Amniotic stem cell (primary cell): ENCODE measurements around the gene PAK4.
"Not testable (repeated sequence)": the region's sequence is repeated elsewhere in the genome, so short reads cannot be mapped to it uniquely, and the experiment has no call there.

Experiments used
- DNase-seq: peaks from one replicate; lab custom pipeline; 2025; lab: John Stamatoyannopoulos, UW

PAK4 gene

DNA sequence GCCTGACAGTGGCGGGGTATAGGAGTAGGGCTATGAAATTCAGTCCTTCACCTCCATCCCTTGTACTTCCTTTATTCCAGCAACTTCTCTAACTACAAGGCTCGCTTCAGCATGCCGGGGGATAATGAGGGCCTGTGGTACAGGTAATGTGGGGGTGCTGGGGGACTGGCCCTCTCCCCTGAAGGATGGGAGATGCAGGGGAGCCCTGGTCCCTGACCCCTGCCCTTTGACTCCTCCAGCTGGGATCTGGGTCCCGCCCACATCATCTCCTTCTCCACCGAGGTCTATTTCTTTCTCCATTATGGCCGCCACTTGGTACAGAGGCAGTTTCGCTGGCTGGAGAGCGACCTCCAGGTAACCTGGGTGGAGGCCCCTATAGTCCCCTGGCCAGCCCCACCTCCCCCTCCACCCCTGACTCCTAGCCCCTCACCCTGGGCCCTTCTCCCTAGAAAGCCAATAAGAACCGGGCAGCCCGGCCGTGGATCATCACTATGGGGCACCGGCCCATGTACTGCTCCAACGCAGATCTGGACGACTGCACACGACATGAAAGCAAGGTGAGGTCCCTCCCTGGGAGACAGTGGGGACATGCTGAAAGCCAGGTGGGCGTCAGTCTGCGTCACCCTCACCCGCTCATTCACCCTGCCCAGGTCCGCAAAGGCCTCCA lies 25.0 kb upstream of the PAK4 start:
- DNase-seq = no peak

DNA sequence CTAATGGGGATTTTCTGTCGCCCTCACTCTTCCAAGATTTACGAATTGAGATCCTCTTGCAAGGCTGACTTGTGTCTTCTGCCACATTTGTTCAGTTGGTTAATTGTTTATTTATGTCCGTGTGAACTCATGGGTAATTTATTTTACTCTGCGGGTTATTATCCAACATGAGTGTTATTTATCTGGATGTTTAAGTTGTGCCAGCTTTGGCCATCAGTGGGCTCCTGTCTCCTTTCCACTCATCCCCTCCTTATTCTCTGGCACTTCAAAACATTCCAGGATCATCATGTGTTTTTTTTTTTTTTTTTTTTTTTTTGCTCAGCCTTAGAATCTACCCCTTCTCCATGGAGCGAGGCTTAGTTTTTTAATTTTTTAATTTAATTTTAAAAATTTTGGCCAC lies 22.4 kb upstream of the PAK4 start:
- no peak for DNase-seq

DNA sequence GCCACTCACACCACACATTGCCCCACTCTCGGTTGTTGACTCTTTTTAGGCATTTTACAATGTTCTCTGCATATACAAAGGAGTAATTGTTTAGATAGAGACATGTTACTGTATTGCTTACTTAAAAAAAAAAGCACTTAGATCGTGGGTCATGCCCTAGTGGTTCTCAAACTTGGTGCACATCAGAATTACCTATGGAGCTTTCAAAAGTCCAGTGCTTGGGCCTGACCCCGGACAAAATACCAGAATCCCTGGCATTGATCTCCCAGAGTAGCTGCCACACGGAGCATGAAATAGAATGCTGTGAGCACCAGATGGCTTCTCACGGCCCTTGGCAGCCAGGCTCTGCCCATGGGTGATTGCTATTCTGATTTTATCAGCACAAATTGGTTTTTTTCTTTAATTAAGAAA lies 21.4 kb upstream of the PAK4 start:
- DNase-seq = no peak

DNA sequence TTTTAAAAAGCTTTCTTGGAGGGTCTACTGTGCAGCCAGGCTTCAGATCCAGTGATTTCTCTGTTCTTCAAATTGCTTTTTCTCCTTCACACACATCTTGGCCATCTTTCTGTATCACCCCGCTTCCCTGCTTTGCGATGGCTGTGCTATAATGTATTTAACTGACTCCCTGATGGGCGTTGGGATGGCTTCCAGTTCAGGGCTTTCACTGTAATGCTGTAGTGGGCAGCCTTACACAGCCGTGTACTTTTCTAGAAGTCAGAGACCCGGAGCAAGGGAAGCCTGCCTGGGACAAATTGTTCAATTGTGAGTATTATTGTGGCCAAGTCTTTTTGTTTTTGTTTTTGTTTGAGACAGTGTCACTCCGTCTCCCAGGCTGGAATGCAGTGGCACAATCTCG lies 19.4 kb upstream of the PAK4 start:
- DNase-seq = no peak

DNA sequence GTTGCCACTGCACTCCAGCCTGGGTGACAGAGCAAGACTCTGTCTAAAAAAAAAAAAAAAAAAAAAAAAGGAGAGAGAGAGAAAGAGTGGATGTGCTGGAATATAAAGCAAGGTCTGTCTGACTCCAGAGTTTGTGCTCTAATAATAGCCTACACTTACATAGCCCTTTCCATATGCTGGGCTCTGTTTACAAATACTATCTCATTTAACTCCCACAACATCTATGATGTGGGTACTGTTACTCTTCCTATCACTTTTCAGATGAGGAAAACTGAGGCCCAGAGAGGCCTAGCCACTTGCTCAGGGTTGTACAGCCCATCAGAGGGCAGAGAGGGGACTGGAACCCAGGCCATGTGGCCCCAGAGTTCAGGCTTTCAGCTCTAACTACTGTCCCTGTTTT lies 15.9 kb upstream of the PAK4 start:
- no peak for DNase-seq

DNA sequence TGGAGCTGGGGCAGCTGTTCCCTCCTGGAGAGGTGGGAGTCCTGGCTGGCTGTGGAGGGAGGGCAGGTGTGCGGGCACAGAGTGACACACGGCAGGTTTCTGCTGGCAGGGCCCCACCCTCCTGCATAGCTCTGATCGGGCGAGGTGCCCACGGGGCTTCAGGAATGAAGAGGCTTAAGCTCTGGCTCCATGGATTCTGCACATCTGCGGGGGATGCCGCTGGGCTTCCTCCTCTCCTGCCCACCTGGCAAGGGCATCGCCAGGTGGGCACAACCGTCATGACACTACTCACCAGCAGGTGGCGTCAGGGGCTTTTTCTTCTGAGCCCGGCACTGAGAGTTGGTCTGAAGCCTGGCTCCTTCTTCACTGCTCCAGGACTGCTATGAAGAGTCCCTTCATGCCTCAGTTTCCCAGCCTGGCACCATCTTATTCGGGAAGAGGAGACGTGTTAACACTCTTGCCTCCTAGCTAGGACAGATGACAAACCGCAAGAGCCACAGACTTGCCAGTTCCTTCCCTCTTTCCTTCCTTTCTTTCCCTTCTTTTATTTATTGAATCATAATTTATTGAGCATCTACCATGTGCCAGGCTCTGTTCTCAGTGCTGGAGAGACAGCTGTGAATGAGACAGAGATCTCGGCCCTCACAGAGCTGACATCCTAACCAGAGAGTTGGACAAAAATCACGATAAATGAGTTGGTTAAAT lies 15.2 kb upstream of the PAK4 start:
- peak; percentile 35 for DNase-seq

DNA sequence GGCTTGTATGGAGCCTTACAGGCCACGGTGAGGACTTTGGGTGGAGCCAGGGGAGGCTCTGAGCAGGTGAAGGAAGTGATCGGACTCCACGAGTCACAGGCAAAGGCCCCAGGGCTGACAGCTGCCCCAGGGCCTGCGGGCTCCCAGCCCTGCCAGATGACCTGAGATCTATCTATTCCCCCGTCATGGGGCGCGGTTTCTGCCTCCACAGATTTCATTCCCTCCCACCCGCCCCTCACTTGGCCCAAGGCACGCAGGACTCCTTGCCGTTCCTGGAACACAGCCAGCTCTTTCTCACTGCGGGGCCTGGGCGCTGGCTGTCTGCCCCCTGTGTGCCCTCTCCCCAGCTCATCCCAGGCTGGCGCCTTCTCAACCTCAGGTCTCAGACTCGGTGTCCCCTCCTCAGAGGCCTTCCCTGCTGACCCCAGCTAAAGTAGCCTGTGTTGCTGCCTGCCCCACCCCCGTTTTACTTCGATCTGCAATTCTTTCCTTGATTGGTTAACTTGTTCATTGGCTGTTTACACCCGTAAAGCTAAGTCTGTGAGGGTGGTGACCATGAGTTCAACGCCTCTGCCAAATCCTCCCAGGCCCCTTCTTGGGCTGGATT lies 13.9 kb upstream of the PAK4 start:
- no peak for DNase-seq

DNA sequence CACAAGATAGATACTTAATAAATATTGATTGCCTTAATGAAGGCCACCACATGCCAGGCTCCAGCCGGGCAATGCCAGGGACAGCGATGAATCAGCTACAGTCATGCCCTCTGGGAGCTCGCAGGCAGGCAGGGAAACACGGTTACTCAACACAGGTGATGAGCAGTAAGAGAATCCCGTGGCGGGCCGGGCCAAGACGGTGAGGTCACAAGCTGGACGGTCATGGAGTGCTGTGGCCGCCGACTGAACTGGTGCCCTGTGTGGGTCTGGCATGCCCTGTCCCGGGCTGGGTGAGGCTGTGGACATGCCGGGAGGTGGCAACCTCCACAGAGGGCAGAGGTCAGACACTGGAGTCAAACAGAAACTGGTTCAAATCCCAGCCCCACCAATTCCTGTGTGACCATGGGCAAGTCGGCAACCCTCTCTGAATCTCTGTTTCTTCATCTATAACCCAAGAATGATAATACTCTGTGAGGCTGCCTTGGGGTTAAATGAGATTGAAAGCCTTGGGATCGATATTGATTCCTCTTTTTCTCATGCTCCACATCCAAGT lies 13.2 kb upstream of the PAK4 start:
- no peak for DNase-seq

DNA sequence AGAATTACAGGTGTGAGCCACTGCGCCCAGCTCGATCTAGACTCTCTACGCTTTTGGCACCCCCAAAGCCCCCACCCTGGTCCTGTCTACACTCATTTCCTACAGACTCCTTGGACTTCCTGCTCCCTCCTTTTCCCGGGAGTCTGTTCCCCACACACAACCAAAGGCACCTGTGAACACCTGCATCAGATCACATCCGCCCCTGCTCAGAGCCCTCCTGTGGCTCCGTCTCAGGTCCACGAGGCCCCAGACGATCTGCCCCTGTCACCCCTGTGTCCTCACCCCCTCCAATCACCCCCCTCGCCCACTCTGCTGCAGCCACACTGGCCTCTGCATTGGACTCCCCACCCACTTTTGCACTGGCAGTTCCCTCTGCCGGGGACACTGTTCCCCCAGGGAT lies 12.4 kb upstream of the PAK4 start:
- no peak for DNase-seq

DNA sequence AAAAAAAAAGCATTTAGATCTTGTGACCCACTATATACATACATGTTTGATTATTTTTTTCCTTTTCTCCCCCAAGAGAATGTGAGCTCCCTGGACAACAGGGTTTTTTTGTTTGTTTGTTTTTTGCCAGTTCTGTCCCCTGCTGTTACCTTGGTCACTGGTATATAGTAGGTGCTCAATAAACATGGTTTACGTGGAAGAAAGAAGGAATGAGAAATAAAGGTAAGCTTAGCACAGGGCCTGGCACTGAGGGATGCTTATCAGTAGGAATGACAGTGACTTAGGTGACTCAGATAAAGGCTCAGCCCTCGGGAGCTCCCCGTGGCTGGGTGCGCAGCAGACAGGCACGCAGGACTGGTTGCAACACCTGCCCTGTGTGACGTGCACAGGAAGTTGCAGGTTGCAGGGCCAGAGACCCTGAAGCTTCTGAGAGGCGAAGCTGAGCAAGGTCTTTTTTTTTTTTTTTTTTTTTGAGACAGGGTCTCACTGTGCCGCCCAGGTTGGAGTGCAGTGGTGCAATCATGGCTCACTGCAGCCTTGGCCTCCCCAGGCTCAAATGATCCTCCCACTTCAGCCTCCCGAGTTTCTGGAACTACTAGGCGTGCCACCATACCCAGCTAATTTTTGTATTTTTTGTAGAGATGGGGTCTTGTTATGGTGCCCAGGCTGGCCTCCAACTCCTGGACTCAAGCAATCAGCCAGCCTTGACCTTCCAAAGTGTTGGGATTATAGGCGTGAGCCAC lies 10.3 kb upstream of the PAK4 start:
- no peak for DNase-seq

DNA sequence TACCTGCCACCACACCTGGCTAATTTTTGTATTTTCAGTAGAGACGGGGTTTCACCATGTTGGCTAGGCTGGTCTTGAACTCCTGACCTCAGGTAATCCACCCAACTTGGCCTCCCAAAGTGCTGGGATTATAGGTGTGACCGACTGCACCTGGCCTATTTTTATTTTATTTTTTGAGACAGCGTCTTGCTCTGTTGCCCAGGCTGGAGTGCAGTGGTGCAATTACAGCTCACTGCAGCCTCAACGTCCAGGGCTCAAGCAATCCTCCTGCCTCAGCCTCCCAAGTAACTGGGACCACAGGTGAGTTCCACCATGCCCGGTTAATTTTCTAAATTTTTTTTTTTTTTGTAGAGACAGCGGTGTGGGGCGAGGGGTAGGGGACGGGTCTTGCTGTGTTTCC lies 8.6 kb upstream of the PAK4 start:
- not testable (repeated sequence) for DNase-seq

DNA sequence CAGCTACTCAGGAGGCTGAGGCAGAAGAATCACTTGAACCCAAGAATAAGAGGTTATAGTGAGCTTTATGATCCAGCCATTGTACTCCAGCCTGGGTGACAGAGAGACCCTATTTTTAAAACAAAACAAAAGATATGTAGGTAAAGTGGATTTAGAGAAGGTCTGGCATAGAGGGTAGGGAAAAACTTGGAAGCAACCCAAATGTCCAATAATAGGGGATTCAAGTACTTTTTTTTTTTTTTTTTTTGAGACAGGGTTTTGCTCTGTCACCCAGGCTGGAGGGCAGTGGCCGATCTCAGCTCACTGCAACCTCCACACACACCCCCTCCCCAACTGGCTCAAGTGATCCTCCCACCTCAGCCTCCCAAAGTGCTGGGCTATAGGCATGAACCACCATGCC lies 5.8 kb upstream of the PAK4 start:
- no peak for DNase-seq

DNA sequence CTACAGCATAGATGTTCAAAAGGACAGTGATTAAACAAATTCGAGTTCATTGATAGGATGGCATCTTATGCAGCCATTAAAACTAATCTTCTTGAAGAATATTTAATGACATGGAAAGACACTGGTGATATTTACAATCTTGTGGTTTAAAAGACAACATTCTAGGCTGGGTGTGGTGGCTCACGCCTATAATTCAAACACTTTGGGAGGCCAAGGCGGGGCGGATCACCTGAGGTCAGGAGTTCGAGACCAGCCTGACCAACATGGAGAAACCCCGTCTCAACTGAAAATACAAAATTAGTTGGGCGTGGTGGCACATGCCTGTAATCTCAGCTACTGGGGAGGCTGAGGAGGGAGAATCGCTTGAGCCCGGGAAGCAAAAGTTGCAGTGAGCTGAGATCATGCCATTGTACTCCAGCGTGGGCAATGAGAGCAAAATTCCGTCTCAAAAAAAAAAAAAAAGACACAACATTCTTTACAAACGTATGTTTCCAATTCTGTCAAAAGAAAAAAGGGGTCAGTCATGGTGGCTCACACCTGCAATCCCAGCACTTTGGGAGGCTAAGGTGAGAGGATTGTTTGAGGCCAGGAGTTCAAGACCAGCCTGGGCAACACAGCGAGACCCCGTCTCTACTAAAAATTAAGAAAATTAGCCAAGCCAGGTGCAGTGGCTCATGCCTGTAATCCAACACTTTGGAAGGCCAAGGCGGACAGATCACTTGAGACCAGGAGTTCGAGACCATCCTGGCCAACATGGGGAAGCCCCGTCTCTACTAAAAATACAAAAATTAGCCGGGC lies 2.5 kb upstream of the PAK4 start:
- DNase-seq = no peak

DNA sequence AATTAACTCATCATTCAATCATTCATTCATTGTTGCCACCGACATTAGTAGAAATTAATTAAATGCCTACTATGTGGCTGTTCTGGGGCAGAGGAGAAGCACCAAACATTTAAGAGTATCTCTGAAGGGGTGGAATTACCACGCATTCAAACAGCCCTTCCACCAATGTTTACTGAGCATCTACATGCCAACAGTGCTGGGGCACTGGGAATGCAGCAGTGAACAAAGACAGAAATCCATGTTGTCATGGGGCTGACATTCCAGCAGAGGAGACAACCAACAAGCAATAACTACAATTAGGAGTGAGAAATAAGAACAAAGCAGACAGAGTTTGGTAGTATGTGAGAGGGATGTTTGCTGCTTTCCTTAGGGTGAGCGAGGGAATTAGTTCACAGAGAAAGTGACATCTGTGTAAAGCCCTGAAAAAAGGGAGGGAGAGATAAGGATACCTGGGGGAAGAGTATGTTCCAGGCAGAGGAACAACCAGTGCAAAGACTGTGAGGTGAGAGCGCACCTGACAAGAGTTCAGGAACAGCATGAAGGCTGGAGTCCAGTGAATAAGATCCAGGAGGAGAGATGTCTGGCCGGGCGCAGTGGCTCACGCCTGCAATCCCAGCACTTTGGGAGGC lies 1.3 kb upstream of the PAK4 start:
- no peak for DNase-seq

DNA sequence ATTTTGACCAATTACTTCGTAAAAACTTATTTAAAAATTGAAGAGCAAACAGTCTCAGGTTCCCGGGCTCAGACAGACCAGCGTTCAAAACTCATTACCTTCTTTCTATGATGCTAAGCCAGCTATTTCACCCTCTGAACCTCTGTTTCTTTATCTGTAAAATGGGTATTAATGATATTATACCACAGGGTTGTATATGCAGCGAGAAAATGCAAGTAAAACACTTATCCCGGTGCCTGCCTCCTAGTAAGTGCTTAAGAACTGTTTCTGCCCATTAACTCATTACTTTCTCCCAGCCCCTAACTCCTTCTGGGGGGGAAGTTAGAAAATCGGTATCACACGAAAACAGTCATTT lies 410 bp upstream of the PAK4 start:
- no peak for DNase-seq

DNA sequence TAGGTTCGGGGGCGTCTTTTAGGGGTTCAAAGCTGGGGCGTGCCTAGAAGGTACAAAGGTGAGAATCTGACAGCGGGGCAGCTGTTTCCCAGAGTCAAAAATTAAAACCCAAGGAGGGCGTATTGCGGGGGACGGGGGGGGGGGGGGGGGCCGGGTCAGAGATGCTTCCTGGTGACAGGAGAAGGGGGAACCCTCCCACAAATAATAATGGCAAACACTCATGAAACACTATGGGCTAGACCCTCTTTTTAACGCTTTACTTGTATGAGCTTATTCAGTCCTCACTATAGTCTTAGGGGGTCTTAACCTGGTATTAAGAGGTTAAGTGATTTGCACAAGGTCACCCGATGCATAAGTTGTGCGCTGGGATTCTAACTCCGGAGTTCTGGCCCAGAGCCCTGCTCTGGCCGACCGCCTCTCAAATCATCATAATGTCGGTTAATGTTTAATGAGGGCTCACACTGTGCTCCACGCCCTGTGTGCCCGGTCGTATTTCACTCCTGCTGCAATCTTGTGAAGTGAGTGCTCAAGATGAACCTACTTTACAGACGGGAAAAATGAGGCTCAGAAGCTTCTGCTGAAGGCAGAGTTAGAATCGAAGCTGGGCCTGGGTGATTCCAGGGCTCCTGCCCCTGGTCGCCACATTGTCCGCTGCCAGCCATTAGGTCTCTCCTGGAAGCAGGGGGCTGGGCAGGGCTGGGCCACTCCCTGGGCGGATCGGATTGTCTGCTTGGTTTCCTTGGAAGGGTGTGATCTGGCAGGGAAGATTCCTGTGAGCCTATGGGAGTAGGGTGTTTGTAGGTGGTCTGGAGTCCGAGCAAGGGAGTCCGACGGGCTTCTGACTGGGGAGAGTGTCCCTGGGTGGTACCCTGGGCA lies 964 bp downstream of the PAK4 start:
- DNase-seq = no peak

DNA sequence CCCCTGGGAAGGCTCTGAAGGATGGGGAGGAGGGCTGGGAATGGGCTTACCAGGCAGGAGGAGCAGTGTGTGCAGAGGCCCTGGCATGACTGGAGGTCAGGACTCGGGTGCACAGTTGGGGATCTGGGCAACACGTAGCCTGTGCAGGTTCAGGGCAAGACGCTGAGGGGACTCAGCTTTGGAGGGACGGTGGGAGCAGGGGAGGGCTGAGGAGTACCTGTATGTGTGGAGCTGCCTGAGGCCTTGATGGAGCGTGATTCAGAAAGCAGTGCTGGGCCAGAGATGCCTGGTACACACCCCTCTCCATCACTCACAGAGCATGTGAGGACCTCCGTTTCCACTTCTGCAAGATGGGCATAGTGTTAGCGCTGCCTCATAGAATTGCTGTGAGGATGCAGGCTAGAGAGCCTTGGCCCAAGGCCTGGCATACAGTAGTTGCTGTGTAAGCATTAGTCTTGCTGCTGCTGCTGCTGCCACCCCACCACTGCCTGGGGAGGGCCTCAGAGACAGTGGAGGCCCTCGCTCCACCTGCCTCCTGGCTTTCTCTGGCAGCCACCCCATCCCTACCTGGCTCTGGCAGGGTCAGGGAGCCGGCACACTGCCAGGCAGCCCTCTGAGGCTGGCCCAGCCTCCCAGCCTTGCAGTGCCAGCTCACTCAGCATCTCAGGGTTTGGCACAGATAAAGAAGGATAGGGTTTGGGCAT lies 2.4 kb downstream of the PAK4 start:
- DNase-seq = no peak

DNA sequence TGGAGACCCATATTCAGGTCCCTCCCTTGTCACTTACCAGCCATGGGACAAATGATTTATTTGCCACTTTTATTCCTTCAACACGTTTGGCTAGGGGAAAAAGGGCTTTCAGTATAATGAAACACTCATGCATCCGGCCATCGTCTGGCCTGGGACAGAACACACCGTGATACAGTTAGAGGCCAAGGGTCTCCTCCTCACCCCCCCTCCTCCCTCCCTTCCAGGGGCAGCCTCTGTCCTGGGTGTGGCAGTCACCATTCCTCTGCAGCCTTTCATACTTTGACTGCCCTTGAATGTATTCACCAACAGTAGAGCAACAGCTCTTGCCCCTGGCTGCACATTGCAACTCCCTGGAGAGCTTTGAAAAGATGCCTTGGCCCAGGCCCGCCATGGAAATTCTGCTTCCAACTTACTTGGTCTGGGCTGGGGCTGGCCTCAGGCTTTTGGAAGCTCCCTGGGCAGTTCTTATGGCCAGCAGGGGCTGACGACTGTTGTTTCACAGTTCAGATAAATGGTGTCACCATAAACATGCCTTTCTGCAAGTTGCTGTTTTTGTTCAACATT lies 3.0 kb downstream of the PAK4 start:
- no peak for DNase-seq

DNA sequence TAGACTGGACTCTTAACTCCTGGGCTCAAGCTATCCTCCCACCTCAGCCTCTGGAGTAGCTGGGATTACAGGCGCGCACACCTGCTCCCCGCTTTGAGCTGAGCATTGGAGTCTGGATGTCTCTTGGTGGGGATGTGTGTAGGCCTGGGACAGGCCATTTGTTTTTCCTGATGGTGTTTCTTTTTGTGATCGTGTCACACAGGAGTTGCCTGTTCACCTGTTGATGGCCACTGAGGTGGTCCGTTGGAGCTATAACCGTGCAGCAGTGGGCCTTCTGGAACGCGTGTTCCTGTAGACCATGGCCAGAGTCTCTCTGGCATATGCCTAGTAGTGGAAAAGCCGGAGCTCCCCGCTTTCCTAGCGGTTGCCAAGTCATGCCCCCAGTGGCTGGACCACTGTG lies 3.5 kb downstream of the PAK4 start:
- DNase-seq = no peak
